ELF-1 (cell line): Measurements from ENCODE around the gene TRAPPC5.
A peak's percentile ranks its signal among the peaks of the same experiment; 100 is the strongest.

Experiments
- DNase-seq: peaks from one replicate; pipeline ENCODE4 v3.0.0-alpha.2; 2016; ENCODE audit warnings: low read depth, low spot score

TRAPPC5 gene

GRCh38 chr19:7676376-7676775 is 4.3 kb upstream of the TRAPPC5 start:
- no peak for DNase-seq

GRCh38 chr19:7676854-7677253 is 3.8 kb upstream of the TRAPPC5 start, which contains the start of gene MCEMP1:
Gene MCEMP1 (plus strand): TSS chr19:7677090. CDS start chr19:7677121, 31 bp downstream.
- no peak for DNase-seq

DNA sequence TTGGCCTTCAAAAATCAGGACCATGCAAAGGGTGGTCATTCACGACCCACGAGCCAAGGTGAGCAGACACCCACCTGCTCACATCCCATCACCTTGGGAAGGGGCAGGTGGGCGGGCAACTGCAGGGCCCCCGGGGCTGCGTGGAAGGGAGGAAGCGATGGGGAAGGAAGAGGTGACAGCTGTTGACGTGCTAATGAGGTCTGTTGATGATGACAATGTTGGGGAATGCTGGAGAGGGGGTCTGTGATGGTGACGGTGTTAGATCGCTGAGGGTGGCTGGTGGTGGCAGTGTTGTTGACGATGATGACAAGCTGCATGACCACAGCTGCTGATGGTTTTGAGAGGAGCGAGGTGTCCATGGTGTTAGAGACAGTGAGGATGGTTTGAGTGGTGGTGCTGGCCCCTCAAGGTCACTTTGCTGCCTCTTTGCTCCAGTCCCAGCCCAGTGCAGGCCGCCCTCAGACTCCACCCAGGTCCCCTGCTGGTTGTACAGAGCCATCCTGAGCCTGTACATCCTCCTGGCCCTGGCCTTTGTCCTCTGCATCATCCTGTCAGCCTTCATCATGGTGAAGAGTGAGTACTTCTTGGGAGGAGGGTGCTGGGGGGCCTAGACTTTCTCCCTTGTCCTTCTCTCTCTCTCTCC is 2.8 kb upstream of the TRAPPC5 start:
- DNase-seq: no peak

DNA sequence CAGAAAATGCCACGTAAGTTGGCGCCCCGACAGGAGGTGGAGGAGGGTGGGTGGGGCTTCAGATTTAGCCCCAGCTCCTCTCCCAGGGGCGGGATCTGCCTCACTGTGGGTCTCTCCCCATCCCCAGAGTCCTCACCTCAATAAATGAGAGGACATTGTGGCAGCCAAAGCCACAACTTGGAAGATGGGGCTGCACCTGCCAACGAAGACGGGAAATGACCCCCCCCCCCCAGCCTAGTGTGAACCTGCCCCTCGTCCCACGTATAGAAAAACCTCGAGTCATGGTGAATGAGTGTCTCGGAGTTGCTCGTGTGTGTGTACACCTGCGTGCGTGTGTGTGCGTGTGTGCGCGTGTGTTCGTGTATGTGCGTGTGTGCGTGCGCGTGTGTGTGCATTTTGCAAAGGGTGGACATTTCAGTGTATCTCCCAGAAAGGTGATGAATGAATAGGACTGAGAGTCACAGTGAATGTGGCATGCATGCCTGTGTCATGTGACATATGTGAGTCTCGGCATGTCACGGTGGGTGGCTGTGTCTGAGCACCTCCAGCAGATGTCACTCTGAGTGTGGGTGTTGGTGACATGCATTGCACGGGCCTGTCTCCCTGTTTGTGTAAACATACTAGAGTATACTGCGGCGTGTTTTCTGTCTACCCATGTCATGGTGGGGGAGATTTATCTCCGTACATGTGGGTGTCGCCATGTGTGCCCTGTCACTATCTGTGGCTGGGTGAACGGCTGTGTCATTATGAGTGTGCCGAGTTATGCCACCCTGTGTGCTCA is 1.5 kb upstream of the TRAPPC5 start:
- DNase-seq: no peak

- no peak for DNase-seq
Observed at GRCh38 chr19:7679771-7680605, 645 bp upstream of the TRAPPC5 start.

GRCh38 chr19:7681340-7682174 is 924 bp downstream of the TRAPPC5 start:
- peak; percentile 71 for DNase-seq

- DNase-seq: no peak
Observed at GRCh38 chr19:7682175-7682855, 1.7 kb downstream of the TRAPPC5 start.

- peak; percentile 44 for DNase-seq
Observed at GRCh38 chr19:7685546-7686445, 5.2 kb downstream of the TRAPPC5 start.

DNA sequence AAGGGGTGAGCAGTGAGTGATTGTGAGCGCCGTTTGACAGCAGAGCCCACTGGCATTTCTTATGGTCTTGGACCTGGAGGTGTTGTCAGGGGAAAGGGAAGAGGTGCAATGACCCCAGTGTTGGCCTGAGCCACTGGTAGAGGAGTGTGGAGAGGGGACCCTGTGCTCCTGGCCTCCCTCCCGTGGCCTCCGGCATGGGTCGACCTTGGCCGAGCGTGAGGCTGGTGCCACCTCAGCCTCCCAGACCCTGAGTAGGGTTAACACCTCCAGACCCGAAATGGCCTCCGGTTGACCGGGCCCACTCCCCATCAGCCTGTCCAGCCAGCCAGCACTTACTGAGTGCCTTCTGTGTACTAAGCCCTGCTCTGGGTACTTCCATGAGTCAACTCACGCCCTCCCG is 6.5 kb downstream of the TRAPPC5 start:
- no peak for DNase-seq

DNA sequence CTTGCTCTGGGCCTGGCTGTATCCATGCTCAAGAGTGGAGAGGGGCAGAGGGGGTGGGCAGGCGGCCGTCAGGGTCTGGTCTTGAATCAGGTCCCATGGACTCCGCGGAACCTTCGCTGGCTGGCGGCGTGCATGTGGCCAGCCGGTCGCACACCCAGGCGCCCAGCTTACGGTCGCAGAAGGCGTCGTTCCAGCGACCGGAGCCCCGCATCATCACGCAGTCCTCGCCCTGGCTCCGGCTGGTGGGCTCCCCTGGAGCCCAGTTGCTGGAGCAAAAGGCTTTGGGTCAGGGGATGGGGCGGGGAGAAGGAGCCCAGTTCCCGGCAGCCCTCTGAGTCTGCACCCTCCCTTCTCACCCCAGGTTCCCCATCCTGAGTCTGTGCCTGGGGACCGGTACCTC is 8.5 kb downstream of the TRAPPC5 start:
- no peak for DNase-seq

GRCh38 chr19:7690779-7691258 is 10.2 kb downstream of the TRAPPC5 start:
- DNase-seq: no peak

DNA sequence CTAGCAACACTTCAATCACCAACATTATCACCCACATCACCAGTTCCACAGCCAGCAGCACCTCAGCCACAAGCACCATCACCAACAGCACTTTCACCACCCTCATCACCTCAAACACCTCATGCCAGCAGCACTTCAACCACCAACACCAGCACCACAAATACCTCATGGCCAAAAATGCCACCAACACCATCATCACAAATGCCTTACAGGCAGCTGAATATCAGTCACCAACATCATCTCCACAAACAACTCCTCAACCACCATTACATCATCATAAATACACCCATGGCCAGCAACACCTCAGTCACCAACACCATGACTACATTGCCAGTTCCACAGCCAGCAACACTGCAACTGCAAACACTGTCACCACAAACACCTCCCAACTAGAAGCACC is 10.9 kb downstream of the TRAPPC5 start:
- no peak for DNase-seq

DNA sequence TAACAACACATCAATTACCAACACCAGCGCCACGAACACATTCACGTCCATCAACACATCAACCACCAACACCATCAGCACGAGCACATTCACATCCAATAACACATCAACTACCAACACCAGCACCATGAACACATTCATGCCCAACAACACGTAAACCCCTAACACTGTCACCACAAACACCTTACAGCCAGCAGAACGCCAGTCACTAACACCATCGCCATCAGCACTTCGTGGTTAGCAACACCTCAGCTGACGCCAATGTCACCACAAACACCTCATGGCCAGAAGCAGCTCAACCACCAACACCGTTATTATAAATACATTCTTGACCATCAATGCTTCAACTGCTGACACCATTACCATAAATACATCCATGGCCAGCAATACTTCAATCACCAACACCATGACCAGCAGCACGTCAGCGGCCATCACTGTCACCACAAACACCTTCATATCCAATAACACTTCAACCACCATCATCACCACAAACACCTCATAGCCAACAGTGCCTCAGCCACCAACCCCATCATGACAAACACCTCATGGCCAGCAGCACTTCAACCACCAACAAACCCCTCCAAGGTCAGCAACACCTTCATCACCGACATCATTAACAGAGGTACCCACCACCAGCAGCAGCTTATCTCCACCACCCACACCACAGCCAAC is 11.9 kb downstream of the TRAPPC5 start:
- no peak for DNase-seq

DNA sequence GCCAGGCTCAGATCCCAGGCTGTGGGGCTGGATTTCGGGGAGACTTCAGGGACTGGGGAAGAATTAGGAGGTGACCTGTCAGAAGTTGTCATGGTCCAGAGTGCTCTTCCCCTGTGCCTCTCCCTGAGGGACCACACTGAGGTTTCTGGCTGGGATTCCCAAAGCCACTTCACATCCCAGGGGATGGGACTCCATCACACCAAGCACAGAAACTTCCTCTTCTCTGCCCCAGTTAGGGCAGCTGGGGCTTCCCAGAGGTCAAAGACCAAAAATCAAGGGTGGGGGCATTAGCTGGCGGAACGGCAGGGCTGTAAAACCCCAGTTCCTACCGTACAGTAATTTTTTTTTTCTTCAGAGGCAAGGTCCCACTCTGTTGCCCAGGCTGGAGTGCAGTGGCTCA is 13.9 kb downstream of the TRAPPC5 start:
- no peak for DNase-seq

- no peak for DNase-seq
Observed at GRCh38 chr19:7697721-7698287, 17.2 kb downstream of the TRAPPC5 start.

GRCh38 chr19:7698583-7698982 is 17.9 kb downstream of the TRAPPC5 start:
- no peak for DNase-seq

DNA sequence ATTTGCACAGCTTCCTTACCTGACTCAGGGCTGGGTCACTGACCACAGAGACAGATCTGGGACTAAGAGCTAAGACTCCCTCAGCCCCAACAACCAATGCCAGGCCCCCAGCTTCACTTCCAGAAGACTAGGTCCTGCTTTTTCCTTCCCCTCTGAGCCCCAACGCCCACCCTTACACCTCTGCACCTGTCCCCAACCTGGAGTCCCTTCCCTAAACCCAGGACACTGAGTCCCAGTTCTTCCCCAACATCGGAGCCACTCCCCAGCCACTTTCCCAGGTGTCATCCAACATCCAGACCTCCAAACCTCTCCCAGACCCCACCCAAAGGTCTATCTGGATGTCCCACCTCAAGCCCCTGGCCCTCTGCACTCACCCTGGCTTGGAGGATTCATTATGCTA is 18.4 kb downstream of the TRAPPC5 start:
- no peak for DNase-seq
